ENCODE data around the gene CLEC11A.
"Not testable (repeated sequence)": the region's sequence is repeated elsewhere in the genome, so short reads cannot be mapped to it uniquely, and the experiment has no call there.

GRCh38 chr19:50773454-50773853 lies 50.3 kb downstream of the CLEC11A start:
- TF ChIP-seq EP300 (IDR thresholded peaks at IDR 0.05; ENCODE audit: low read depth); POLR2A (IDR thresholded peaks at IDR 0.05); POLR2AphosphoS5 (IDR thresholded peaks at IDR 0.05): not testable (repeated sequence)
